Measurements from ENCODE around the gene CCDC9.

DNA sequence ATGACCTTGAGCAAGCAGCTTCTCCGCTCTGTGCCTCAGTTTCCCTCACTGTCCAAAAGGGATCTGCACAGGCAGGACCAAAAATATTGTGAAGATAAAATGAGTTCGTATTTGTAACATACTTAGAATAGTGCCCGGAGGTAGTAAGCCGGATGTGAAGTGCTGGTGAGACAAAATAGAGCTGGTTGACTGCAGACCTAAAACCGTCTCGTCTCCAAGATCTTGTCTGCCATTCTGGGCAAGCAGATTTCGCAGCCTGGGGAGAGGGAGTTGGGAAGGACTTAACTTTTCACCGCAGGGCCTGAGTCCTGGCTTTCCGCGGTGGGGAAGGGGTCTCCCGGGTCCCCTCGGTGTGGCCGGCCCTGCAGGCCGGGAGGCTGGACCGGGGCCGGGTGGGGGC is 17.2 kb upstream of the CCDC9 start:
- no peak for TF ChIP-seq XRCC5 (optimal IDR thresholded peaks at IDR 0.05; ENCODE audit: low read length)
- TF ChIP-seq, protein P1, sequence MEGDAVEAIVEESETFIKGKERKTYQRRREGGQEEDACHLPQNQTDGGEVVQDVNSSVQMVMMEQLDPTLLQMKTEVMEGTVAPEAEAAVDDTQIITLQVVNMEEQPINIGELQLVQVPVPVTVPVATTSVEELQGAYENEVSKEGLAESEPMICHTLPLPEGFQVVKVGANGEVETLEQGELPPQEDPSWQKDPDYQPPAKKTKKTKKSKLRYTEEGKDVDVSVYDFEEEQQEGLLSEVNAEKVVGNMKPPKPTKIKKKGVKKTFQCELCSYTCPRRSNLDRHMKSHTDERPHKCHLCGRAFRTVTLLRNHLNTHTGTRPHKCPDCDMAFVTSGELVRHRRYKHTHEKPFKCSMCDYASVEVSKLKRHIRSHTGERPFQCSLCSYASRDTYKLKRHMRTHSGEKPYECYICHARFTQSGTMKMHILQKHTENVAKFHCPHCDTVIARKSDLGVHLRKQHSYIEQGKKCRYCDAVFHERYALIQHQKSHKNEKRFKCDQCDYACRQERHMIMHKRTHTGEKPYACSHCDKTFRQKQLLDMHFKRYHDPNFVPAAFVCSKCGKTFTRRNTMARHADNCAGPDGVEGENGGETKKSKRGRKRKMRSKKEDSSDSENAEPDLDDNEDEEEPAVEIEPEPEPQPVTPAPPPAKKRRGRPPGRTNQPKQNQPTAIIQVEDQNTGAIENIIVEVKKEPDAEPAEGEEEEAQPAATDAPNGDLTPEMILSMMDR (CRISPR knock-in tag; IDR thresholded peaks at IDR 0.05), result no peak
- TF ChIP-seq, protein P2, sequence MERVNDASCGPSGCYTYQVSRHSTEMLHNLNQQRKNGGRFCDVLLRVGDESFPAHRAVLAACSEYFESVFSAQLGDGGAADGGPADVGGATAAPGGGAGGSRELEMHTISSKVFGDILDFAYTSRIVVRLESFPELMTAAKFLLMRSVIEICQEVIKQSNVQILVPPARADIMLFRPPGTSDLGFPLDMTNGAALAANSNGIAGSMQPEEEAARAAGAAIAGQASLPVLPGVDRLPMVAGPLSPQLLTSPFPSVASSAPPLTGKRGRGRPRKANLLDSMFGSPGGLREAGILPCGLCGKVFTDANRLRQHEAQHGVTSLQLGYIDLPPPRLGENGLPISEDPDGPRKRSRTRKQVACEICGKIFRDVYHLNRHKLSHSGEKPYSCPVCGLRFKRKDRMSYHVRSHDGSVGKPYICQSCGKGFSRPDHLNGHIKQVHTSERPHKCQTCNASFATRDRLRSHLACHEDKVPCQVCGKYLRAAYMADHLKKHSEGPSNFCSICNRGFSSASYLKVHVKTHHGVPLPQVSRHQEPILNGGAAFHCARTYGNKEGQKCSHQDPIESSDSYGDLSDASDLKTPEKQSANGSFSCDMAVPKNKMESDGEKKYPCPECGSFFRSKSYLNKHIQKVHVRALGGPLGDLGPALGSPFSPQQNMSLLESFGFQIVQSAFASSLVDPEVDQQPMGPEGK (CRISPR knock-in tag; IDR thresholded peaks at IDR 0.05), result no peak
